GM12892 (cell line): ENCODE data around the gene WDFY2.

Source experiments
- POLR2A ChIP-seq: IDR thresholded peaks from 2 replicates; pipeline ENCODE4 v1.6.1; 2011; ENCODE audit warnings: low read depth, low read length, control low read depth
- TAF1 ChIP-seq: IDR thresholded peaks from 2 replicates; pipeline ENCODE4 v1.6.1; 2011; ENCODE audit warnings: low read depth, mild to moderate bottlenecking, control low read depth, low read length, borderline replicate concordance

GRCh38 chr13:51781246-51782022 lies 197.2 kb downstream of the WDFY2 start:
- TF ChIP-seq POLR2A: no peak
- no peak for TF ChIP-seq TAF1
